Stimulated activated CD8-positive, alpha-beta memory T cell treated with anti-CD3 and anti-CD28 coated beads, Interleukin-4, amount 100 ng/mL, for 1 hour (primary cell): ENCODE results near the gene CHRND.

Experiments
- DNase-seq, 2 donors: peaks; one replicate each; pipeline ENCODE4 v3.0.0-alpha.2; 2020; ENCODE audit warnings: low read depth in 2 of 2, low spot score in 1 of 2

CHRND gene

DNA sequence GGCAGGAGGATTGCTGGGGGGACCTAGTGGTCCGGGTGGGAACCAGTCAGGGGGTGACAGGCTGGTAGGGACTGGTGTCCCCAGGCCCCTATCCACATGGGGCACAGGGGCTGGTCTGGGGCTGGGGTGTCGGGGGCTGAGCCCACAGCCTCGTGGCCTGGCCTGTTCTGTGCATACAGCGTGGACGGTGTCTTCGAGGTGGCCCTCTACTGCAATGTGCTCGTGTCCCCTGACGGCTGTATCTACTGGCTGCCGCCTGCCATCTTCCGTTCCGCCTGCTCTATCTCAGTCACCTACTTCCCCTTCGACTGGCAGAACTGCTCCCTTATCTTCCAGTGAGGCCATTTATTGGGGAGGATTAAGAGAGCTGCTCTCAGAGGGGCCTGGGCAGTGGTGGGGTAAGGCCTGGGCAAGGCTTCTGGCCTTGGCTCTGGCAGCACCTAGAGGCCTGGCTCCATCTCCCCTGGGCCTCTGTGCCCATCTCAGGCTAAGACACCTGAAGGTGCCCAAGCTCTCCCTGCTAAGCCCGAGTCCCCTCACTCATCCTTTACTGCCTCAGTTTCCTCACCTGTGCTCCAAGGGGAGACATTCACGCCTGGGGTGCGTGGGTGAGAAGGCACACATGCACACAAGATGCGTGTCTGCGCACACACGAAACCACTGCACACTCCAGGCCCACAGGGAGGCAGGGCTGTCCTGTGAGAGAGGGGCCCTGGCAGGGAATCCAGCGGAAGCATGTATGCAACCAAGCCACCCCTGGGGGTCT lies 15.4 kb downstream of the CHRND start:
- no peak for DNase-seq

DNA sequence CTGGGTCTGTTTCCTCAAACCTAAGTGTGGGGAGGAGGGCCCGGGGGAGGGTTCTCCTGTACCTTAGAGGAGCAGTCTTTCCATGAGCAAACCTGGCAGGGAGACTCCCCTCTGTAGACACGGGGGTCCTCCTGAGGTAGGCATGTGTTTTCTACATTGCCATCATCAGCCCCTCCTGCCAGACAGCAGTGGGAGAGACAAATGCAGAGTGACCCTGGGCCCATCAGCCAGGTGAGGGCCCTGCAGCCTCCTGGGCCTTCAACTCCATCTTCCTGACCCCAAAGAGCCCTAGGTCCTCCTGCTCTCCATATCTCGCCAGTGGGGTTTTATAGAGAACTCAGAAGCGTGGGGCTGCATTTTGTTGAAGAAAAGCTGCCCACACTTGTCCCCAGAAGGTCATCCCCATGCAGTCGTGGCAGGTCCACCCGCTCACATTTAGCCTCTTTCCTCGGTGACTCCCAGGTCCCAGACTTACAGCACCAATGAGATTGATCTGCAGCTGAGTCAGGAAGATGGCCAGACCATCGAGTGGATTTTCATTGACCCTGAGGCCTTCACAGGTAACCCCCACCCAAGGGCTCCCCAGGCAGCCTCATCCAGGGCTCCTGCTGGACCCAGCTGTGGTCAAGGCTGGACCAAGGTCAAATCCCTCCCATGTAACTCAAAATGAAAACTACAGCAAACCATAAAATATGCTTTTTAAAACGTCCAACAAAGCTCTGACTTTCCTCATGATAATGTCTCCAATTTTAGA lies 16.2 kb downstream of the CHRND start:
- DNase-seq, result no peak

DNA sequence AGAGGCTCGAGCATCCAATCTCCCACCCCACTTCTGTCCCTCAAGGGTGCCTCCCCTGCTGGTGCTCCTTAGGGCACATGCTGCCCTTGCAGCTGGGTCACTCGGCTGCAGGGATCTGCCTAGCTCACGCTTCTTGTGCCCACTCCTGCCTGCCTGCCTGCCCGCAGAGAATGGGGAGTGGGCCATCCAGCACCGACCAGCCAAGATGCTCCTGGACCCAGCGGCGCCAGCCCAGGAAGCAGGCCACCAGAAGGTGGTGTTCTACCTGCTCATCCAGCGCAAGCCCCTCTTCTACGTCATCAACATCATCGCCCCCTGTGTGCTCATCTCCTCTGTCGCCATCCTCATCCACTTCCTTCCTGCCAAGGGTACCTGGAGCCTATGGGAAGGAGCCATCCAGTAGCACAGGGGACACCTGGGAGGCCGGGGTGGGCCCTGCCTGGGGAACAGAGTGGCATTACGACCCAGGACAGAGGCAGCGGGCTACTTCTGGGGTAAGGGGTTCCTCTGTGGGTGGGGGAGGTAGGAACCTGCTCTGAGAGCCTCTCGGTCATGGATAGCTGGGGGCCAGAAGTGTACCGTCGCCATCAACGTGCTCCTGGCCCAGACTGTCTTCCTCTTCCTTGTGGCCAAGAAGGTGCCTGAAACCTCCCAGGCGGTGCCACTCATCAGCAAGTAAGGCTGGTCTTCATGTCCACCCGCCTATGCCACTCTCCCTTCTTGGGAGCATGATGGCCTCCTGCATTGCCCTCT lies 16.9 kb downstream of the CHRND start:
- DNase-seq, result no peak

DNA sequence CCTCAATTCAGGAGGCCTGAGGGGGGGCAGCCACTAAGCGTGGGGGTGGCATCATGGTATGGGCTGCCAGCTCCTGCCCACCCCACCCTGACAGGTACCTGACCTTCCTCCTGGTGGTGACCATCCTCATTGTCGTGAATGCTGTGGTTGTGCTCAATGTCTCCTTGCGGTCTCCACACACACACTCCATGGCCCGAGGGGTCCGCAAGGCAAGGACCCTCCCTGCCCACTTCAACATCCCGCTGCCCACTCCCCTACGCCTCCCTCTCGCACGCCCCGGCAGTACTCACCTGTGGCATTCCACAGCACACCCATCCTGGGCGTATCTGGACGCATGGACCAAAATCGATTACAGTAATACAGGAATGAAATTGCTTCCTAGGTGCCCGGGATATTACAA lies 17.5 kb downstream of the CHRND start:
- no peak for DNase-seq

DNA sequence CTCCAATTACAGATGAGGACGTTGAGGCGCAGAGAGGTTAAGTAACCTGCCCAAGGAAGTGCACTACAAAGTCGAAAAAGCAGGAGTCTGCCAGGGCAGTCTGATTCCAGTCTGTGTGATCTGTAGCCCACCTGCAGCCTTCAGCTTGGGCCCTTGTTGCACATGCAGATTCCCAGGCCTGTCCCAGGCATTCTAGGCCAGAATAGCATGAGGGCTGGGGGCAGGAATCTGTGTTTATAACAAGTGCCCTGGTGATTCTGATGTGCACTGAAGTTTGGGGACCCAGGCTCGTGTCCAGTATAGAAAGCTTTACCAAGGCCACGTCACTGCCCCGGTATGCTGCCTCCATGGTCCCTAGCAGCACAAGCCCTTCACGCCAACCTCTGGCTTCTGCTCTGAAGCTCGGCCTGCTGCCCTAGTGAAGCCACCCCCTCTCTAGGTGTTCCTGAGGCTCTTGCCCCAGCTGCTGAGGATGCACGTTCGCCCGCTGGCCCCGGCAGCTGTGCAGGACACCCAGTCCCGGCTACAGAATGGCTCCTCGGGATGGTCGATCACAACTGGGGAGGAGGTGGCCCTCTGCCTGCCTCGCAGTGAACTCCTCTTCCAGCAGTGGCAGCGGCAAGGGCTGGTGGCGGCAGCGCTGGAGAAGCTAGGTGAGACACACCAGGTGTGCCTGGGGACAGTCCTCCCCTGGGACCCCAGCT lies 18.1 kb downstream of the CHRND start:
- DNase-seq, result no peak

DNA sequence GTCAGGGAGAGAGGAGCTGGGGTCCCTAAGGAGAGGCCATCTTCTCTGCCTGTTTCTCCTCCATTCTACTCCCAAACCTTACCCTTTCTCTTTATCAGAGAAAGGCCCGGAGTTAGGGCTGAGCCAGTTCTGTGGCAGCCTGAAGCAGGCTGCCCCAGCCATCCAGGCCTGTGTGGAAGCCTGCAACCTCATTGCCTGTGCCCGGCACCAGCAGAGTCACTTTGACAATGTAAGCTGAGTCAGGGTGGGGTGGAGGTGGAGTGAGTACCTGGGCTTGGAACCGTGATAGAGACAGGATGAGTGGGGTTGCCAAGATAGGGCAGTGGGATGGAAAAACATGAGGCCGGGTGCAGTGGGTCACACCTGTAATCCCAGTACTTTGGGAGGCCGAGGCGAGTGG lies 18.7 kb downstream of the CHRND start:
- no peak for DNase-seq

DNA sequence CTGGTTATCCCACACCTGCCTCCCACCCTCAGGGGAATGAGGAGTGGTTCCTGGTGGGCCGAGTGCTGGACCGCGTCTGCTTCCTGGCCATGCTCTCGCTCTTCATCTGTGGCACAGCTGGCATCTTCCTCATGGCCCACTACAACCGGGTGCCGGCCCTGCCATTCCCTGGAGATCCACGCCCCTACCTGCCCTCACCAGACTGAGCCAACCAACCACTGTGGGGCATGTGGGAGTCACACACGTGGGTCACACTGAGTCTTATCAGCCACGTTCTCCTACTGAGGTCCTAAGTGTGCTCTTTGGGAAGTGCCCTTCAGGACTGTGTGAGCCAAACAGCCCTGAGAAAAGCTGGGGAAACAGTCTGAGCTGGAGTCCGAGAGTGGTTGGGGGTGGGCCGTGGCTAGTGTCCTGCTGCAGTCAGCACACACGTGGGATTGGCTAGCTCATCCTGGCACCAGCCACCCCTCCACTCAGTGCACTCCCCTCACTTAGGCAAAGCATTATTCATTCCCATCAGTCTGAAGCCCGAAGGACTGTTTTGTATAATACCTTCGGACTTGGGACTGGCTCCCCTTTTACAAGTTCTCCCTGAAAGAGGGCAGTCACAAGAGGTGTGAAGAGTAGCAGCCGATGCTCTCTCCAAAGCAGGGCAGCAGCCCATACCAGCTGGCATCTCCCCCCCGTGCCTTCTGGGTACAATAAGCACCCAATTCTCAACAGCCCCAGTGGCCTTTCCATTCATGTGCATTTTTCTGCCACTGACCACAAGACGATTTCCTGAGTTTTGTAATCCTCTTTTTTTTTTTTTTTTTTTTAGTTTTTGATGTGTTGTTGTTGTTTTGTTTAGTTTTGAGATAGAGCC lies 19.8 kb downstream of the CHRND start:
- DNase-seq, result no peak

DNA sequence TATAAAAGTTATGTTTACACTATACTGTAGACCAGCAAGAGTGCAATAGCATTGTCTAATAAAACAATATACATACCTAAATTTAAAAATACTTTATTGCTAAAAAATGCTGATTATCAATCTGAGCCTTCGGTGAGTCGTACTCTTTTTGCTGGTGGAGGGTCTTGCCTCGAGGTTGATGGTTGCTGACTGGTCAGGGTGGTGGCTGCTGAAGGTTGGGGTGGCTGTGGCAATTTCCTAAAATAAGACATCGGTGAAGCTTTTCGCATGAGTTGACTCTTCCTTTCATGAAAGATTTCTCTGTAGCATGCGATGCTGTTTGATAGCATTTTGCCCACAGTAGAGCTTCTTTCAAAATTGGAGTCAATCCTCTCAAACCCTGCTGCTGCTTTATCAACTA lies 22.0 kb downstream of the CHRND start:
- DNase-seq, result no peak

DNA sequence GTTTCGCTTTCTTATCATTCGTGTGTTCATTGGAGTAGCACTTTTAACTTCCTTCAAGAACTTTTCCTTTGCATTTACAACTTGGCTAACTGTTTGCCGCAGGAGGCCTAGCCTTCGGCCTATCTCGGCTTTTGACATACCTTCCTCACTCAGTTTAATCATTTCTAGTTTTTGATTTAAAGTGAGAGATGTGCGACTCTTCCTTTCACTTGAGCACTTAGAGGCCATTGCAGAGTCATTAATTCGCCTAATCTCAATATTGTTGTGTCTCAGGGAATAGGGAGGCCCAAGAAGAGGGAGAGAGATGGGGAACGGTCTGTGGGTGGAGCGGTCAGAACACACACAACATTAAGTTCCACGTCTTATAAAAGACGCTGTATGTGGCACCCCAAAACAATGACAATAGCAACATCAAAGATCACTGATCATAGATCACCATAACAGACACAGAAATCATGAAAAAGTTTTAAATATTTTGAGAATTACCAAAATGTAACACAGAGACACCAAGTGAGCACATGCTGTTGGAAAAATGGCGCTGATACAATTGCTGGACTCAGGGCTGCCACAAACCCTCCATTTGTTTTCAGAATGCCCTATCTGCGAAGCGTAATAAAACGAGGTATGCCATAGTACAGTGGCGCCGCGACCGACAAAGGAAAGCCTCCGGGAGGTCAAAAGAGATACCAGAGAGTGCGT lies 23.8 kb downstream of the CHRND start:
- no peak for DNase-seq

DNA sequence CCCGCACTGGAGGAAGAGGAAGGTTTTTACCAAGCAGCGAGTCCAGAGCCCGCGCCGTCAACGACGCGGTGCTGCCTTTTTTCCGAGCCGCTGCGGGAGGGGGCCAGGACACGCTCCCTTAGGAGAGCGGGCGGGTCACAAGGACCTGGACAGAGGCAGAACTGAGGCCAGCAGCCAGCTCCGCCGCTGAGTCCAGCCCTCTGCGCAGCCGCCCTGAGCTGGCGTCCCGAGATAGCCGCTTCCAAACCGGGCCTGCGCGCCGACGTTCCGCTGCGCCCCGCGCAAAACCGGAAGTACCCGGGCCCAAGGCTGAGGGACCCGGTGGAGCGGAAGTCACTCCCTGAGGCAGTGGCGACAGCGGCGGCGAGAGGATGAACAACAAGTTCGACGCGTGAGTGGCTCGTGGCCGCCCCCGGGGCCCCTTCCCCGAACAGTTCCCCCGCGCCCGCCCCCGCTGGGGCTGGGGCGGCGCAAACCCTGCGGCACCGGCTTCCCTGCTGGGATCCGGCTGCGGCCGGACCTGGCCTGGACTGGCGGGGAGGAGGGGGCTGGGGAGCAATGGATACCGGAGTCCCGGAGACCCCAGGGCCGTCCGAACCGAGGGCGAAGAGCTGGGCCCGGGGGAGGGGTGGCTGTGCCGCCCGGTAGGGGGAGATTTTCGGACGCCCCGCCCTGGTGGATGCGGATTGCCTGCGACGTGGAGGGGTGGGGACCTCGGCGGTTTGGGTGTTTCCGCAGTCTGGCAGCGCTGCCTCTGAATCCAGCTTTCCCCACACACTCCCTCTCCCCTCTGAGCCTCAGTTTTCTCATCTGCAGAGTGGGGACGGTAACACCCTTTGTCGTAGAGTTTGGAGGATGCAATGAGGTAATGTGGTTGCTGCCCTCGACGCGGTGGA lies 24.6 kb downstream of the CHRND start, which contains the start of the genes EIF4E2 and TIGD1:
Gene EIF4E2 (plus strand): TSS at position 336 of the 896 bp plus-strand sequence. CDS start 36 bp downstream, at position 372.
Gene TIGD1 (minus strand): TSS at position 204 of the 896 bp plus-strand sequence. CDS start 675 bp downstream, outside the sequence.
- peak; percentile 72 to 82 for DNase-seq

DNA sequence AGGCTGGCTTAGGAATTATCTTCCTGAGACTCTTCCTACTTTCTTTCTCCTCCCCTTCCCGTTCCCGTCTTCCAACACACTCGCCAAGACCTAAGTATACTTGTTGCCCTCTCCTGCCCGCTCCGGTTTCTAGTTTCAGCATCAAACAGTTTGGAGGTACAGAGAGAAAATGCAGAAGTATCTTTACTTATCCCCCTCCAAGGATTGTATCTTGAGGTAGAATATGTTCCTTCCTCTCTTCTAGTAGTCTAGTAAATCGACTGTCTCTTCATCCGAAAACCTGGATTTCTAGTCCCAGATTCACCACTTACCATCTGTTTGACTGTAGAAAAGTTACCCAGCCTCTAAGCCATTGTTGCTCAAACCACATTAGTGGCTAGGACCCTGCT lies 25.3 kb downstream of the CHRND start:
- DNase-seq, result no peak

DNA sequence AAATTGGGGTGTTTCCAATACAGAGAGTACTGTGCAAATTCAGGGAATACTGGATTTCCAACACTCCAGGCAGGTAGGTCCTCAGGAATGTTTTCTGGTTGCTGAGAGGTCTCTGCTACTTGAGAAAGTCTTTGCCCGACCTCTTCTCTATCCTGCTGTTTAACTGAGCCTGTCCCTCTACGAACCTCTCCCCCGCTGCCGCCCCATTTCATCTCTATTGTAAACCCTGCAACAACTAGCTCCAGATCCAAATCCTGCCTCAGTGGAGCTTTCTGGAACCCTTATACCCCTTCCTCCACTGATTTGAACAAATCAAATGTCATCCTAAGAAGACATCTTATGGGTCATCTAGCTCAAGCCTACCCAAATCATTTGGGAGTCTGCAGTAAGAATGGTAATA lies 25.8 kb downstream of the CHRND start:
- no peak for DNase-seq

DNA sequence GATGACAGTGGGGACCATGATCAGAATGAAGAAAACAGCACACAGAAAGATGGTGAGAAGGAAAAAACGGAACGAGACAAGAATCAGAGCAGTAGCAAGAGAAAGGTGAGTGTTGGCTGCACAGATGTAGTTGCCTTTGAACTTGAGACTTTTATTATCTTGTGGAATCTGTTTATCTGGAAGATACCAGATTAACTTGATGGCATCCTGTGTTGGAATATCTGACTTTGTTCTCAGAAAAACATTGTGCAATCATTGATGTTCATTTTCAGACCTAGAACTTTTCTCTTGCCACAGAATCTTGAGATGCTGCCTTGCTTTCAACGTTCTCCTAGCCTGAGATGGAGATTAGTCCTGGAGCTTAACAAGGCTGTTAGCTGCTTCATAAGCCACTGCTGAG lies 30.5 kb downstream of the CHRND start:
- no peak for DNase-seq

DNA sequence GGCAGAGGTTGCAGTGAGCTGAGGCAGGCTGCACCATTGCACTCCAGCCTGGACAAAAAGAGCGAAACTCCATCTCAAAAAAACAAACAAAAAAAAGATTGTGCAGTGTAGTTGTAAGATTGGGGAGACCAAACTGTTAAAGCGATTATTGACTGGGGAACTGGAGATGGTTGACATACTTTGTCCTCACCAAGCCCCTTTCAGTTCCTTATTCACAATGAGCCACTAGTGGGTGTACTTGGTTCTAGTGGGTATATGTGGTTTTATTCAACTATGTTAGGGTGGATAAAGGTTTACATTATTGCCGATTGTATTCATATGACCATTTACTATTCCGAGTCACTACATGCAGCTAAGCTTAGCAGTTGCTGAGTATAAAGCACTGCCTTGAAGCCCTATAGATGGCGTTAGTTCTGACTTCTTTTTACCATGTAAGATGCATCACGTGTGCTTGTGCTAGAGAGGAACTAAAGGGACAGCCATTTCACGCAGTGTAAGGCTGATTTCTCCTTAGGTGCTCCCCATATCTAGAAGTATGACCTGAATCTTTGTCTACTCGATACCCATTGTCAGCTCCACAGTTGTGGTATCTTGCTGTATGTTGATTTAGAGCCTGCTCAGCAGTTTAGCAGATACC lies 36.7 kb downstream of the CHRND start:
- no peak for DNase-seq

DNA sequence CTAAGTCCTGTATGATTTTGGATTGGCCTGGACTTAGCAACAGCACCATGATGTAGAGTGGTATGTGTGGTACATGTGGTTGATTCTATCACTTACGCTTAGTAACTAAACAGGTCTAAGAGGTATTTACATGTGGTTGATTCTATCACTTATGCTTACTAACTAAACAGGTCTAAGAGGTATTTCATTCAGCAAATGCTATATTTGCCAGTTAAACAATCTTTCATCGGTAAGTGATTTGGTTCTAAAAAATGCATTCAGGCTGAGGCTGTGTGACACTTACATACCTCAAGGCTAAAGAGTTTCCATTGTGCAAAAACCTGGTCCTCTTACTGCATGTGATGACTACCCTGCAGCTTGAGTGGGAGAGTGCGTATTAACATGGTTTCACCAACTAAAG lies 37.6 kb downstream of the CHRND start:
- DNase-seq, result no peak

DNA sequence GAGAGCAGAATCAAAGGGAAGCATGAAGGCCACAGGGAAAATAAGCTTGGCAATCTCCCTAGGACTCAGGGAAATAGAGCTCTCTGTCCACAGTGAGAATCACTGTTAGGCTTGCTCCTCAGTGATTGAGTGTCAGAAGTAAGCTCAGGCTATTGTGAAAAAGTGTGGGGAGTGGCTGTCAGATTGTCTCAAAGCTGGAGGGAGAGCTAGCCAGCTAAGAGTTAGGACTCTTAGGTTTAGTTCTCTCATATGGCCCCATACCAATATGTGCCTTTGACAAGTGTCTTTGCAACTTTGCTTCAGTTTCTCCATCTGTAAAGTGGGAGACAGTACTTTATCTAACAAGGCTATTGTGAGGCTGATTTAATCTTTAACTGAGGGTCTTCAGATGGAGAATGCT lies 41.8 kb downstream of the CHRND start:
- DNase-seq, result no peak

DNA sequence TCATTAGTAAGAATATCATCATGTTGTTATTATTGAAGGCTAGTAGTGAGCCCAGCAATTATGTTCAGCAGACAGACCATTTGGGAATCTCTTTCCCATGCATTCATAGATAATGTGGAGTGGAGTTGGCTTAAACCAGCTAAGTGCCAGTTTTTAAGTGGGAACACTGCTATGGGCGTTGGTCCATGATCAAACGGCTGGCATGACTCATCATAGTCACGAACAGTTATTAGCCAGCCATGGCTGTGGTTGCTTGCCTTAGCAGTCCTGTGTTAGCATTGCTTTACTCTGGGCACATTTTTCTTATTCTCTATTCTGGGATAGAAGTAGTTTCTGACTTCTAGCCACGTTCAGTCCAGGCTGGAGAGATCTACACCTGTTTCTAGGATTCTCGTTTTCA lies 42.2 kb downstream of the CHRND start:
- DNase-seq, result no peak

DNA sequence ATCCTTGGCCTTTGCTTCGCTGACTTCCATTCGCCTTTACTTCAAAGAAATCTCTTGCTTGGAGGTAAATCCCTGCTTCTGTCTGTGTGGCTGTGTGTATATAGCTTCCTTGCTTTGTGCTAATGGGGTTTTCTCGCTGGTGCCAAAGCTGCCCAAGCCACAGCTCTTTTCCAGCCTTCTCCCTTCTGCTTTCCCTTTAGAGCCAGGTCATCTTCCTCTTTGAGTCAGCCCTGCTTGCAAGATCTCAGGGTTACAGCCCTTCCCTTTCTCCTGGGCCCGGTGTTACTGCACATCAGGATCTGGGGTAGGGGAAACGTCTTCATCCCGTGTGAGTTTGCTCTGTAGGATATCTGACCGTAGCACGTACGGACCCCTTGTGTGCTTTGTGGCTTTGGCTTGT lies 43.6 kb downstream of the CHRND start:
- DNase-seq, result no peak
